Renal cortex interstitium (tissue), 11 donors: ENCODE measurements around the gene FIGNL2. TPM values are rescaled to one million over a fixed set of nuclear protein-coding genes. Genes with fewer than 3 reads are reported as not detected.
"Not testable (repeated sequence)": the region's sequence is repeated elsewhere in the genome, so short reads cannot be mapped to it uniquely, and the experiment has no call there.

ENCODE experiments used
- DNase-seq, 11 donors: peaks; one replicate each; pipeline ENCODE4 v3.0.0-alpha.2; 2013; ENCODE audit warnings: low read depth in 9 of 11, low spot score in 4 of 11; ENCODE audit errors: extremely low read depth in 1 of 11
- polyA plus RNA-seq, 3 donors: library from polyadenylated mRNA; unstranded; fragments of 120-200 nt; gene quantifications; one replicate each; pipeline ENCODE4 v1.2.1, GENCODE V29; 2013; ENCODE audit not compliant: insufficient read length in 3 of 3

Gene FIGNL2
- polyA plus RNA-seq, 3 donors: 3.0 to 6.0 (median 4.5) TPM

DNA sequence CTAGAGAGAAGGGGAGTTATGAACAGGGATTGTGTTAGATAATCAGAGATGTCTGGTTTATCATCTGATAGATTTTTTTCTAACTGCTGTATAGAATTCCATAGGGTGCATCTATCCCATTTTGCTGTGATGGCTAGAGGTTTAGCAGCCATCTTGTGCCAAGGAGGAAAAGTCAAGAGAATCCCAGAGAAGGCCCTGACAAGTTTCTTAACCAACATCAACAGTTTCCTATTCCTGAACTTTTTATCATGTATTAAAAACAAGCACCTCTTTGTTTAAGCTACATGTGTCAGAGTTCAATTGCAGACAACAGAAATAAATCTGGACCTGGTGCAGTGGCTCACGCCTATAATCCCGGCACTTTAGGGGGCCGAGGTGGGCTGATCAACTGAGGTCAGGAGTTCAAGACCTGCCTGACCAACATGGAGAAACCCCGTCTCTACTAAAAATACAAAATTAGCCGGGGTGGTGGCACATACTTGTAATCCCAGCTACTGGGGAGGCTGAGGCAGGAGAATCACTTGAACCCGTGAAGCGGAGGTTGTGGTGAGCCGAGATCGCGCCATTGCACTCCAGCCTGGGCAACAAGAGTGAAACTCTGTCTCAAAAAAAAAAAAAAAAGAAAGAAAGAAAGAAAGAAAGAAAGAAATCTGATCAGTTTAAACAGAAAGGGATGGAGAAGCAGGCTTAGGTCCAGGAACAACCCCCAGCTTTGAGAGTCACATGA lies 36.9 kb upstream of the FIGNL2 start:
- not testable (repeated sequence) for DNase-seq

DNA sequence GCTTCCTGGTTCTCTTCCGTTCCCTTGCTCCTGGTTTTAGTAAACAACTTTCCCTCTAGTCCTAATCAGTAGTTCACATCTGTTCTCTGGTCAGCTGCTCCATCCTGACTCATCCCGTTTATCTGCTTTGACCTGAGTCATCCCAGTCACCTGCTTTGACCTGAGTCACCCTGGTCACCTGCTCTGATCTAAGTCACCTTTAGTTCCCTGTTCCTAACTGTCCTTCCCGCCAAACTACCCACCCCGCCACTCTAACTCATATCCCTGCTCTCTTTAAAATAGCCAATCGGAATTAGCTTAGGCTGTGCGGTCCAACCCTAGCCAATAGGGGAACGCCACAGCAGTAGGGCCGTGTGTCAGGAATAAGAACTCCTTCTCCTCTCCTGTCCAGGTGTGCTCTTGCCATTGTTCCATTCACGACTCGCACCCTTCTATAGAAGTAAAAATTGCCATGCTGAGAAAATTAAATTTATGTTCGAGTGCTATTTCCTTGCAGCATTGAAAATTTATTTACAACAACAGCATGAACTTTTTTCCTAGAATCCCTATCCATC lies 36.2 kb upstream of the FIGNL2 start:
- no peak for DNase-seq

DNA sequence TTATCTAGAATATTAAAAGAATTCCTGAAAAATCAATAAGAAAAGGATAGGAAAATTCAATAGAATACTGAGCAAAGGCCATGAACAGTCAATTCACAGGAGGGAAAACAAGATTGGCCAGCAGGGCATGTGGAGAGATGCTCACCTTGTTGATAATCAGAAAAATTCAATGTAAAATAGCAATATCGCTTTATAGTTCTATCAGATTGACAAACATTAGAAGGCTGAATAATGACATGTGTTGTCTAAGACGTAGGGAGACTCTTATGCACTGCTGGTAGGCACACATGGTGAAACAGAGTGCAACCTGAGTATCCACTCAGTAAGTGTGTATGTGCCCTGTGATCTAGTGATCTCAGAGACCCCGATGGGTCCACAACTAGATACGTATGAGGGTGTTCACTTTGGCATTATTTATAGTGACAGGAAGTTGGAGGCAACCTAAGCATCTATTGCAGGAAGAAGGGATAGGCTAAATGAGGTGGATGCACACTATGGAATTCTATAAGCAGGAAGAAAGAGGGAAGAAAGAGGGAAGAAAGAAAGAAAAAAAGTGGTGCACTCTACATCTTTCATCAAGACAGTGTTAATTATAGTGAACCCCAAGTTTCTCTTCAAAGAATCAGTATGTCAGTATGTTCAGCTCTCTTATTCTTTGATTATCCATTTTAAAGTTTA lies 35.6 kb upstream of the FIGNL2 start:
- no peak for DNase-seq

DNA sequence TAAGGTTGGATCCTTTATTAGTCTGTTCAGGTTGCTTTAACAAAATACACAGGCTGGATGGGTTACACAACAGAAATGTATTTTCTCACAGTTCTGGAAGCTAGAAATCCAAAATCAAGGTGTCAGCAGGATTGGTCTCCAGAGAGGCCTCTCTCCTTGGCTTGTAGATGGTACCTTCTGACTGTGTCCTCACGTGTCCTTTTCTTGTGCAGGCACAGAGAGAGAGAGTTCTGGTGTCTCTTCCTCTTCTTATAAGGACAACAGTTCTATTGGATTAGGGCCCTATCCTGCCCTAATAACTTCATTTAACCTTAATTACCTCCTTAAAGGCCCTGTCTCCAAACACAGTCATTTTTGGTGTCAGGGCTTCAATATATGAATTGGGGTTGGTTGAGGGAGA lies 34.8 kb upstream of the FIGNL2 start:
- DNase-seq: no peak

DNA sequence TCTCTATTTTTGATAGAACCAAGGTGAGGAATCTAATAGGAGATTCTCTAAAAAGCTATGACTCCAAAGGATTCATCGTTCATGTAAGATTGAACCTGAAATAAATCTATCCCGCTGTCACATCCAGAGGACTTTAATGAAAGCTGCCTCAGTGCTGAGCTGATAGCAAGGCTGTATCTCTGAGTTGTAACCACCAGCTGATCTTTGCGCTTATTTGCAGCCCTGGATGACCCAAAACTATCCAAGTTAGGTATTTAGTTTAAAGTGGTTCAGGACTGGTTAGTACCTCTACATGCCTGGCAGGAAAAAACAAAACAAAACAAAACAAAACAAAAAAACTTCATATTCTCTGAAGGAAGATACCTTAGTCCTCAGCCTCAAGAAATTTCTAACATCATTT lies 30.6 kb upstream of the FIGNL2 start:
- no peak for DNase-seq

DNA sequence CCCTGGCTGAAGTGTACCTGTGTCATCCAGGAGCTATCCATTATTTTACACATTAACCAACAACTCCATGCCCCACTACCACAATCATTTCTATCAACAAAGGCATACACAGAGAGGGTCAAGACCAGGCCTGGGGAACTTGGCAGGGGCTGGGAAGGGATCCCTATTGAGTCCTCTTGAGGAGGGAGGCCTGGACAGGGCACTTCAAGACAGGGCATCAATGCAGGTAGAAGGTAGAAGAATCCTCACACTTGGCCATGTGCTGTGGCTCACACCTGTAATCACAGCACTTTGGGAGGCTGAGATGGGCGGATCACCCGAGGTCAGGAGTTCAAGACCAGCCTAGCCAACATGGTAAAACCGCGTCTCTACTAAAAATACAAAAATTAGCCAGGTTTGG lies 26.0 kb upstream of the FIGNL2 start:
- DNase-seq: no peak

DNA sequence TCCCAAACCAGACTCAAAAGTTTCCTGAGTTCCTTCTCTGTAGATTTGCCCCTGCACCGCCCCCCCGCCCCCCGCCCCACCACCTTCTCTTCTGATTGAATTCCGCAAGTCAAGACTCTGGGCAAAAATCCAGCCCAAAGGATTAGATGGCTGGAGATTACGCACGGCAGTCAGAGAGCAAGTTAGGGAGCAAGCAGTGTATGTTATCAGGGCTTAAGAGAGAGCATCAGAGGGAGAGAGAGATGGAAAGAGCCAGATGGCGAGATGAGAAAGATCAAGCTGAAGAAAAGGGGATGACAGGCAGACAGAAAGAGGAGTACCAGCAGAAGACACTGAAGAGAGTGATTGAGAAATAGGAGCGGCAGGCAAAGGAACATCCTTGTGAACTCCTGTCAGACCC lies 25.5 kb upstream of the FIGNL2 start:
- no peak for DNase-seq

DNA sequence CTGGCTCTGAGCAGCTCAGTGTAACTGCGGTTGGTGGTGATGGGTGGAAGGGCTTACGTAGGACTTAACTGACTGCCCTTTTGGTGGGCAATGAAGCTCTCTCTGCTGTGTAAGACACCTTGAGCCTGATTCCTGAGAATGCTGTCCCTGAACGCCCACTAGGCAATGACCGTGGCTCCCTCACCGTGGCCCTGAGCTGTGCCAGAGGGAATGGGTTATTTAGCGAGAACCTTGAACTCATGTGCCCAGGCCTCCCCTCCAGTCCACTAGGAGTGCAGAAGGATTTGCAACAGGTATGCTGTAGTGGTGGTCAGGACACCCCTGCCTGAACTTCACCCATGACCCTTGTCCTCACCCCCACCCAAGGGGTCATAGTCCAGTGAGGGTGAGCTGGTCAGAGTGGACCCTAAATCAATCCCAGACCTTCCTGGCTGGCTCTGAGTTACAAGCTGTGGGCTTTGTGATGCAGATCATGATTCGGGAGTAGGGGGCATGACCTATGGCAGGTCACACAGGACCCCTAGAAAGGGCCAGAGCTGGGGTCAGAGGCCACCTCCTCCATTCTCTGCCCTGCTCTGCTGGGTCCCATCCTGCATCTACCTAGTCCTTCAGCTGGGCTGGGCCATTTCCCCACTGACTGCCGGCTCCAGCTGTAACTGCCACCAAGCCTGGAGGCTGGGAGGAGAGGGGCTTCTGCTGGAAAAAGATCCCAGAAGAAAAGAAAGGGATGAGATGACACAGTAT lies 24.9 kb upstream of the FIGNL2 start:
- no peak for DNase-seq

DNA sequence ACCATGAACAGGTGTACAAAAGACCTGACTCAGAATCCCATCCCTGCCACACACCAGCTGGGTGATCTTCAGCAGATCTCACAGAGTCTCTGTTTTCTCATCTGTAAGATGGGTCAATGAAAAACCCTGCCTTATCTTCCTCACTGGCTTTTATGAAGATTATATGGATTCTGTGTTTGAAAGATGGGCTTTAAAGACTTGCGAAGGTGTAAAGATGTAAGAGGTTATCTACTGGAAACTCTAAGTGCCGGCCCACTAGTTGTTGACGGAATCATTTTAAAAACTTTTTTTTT lies 24.1 kb upstream of the FIGNL2 start:
- no peak for DNase-seq

DNA sequence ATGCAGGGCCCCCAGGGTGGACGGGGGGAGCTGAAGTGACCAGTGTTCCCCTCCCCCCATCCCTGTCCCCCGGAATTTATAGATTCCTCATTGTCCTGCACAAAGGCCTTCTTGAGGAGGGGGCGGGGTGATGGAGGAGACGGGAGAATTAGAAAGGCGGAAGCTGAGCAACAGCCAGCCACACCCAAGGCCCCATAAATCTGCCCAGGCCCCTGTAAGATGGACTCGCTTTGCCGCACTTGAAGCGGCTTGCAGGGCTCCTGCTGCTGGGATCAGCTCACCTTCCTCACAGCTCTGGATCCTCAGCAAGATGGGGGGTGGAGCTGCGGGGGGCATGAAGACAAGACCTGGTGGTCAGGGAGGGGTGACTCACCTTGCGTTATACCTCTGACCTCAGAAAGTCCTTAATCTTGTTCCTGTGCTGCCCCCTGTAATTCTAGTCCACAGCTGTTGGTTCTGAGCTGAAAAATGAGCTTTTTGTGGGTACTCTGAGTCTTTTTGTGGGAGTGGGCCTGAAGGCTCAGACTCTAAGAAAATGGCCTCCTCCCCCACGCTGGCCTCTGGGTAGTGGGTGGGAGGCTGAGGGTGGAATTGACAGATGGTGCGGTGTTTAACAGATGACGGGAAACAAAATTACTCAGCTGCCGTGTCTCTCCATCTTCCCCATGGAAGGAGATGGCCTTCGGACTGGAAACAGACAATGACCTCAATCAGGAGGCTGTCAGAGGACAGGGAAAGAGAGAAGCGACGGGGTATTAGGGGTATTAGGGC lies 23.6 kb upstream of the FIGNL2 start:
- DNase-seq: no peak

DNA sequence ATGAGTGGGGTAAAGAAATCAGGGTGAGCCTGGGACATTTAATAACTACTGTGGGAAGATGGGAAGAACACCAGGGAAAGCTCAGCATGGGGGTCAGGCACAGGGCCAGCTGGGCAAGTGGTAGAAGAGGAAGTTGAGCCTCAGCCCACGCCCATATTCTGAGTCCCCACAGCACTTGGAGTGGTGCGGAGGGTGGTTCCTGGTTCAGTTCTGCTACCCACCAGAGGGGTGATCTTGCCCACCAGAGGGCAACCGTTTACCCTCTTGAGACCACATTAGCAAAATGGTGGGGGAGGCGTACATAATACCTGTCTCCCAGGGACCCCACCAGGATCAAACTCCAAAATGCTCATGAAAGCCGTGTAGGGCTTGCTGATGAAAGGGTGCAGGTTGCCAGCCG lies 22.6 kb upstream of the FIGNL2 start:
- DNase-seq: no peak

DNA sequence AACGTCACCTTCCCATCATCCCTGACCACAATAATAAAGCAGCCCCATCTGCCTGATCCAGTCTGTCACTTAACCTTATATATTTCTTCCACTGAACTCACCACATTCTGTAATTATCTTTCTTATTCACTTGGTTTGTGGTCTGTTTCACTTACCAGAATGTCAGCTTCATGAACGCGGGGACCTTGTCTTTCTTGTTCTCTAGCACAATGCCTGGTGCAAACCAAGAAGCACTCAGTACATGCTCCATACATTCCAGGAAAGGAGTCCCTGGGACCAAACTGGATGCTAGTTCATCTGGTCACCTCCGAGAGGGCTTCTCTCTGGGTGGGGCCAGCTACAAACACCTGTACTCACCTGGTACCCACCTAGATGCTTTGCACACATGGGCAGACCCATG lies 22.0 kb upstream of the FIGNL2 start:
- no peak for DNase-seq

DNA sequence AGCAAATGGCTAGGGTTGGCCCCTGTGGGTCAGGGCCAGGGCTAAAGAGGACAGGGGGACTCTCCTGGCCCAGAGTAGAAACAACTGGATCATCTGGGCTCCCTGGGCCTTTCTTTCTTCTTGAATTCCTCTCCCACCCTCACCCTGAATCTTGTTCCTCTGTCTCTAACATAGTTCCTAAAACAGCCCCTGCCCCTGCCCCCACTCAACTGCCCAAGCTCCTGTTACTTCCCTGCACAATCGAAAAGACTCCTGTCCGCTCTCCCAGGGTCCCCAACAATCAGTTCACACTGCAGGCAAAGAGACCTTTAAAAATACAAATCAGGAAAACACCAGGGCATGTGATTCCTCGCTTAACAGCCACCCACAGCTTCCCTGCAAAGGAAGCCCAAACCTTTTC lies 21.4 kb upstream of the FIGNL2 start:
- no peak for DNase-seq

DNA sequence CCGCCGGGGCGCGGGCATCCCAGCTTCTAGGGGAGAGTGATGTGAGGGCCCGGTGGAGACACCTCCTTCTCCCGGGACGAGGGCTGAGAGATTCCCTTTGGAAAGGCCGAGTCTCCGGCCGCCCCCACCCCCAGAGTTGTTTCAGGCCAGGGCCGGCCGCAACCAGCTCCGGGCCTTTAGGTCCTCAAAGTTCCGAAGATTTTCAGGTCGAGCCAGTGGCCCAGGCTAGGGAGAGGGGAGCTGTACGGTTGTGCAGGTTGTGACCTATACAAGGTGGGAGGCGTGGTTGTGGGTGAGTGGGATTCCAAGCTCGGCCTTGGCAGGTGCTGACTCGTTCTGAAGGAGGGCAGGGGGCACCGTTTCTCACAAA lies 21.0 kb upstream of the FIGNL2 start:
- no peak for DNase-seq

DNA sequence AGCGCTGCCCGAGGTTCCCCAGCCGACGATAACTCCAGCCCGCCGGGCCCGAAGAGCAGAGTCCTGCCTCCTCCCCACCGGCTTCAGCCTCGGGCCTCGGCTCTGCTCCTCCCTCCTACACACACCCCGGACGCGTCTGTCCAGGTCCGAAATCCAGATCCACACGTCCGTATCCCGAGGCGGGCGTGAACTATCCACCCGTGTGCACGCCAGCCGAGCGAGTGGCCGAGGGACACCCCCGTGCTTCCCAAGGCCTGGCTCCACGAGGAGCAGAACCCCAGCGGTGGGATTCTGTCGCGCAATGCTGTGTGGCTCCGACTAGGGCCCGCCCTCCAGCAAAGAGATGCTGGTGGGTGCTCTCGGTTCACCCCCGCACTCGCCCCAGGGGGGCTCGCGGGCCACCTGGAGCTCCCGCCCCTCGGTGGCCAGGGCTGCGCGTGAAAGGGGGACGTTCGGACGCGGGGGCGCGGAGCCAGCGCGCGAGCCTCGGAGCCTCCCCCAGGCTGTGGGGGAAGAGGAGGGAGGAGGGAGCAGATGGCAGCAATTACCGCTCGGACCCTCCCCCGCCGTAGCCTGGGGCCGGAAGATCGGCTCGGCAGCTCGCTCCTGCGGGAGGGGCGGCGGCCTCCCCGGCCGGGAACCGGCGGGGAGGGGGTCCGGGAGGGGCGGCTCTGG lies 20.4 kb upstream of the FIGNL2 start:
- no peak for DNase-seq

DNA sequence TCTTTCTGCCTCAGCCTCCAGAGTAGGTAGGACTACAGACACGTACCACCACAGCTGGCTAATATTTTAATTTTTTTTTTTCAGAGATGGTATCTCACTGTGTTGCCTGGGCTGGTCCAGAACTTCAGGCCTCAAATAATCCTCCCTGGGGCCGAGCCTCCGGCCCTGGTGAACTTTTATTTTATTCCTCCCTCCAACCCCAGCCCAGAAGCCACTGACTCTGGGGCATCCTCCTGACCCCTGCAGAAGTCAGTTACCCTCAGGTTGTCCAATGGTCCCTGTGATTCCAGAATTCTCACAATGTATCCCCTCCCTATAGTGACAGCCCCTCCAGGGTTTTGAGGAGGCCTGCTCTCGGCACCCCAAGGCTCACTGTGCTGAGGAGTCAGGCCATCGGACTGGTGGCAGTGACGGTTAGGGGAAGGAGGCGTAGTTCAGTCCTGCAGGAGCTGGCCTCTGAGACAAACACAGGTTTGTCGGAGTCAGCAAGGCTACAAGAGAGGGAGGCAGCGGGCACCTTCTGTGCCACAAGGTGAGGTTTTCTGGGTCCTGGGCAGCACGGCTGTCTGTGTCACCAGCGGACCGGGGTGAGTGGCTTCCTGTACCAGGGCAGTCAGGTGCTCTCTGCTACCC lies 19.4 kb upstream of the FIGNL2 start:
- DNase-seq: no peak

DNA sequence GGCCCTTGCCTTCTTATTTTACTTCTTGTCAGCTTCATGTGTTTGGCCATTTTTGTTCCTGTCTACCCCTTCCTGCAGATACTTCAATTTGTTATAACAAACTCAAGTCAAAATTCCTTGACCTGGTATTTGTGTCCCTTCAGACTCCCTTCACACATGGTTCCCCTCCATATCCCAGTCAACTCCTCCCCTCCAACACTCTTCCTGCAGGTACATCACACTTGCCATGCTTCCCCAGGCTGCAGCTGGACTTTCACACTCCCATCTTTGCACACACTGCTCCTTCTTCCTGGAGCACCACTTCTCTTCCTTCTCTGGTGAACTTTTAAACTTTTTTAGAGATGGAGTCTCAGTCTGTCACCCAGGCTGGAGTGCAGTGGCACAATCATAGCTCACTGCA lies 18.9 kb upstream of the FIGNL2 start:
- no peak for DNase-seq

DNA sequence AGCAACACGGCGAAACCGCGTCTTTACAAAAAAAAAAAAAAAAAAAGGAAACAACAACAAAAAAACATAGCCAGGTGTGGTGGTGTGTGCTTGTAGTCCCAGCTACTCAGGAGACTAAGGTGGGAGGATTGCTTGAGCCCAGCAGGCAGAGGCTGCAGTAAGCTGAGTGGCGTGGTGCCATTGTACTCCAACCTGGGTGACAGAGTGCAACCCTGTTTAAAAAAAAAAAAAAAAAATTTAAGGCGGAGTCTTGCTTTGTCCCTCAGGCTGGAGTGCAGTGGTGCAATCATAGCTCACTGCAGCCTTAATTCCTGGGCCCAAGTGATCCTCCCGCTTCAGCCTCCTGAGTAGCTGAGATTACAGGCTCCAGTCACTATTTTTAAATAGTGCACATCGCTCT lies 18.2 kb upstream of the FIGNL2 start:
- no peak for DNase-seq

DNA sequence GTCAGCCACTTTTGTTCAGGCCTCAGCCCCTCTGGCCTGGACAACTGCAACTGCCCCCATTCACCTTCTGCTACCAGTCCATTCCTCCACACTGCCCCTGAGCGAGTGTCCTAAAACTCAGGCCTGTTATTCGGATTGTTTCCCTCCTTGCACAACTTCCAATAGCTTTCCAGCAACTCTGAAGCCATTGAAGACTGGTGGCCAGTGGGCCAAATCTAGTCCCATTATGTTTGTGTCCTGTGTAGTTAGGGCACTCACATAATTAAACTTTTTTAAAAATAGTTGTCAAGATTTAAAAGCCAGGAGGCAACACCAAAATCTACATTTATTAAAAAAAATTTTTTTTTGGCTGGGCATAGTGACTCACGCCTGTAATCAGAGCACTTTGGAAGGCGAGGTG lies 17.8 kb upstream of the FIGNL2 start:
- DNase-seq: no peak
